HG03565 (cell line): ENCODE results near the gene REX1BD.

Experiments
- ATAC-seq: cut with Tn5 transposase; IDR thresholded peaks from one replicate; pipeline ENCODE4 v1.9.1; 2021; ENCODE audit warnings: mild to moderate bottlenecking, moderate library complexity; ENCODE audit not compliant: unreplicated experiment

The REX1BD gene

GRCh38 chr19:18612772-18613588 is 24.4 kb downstream of the REX1BD start, which contains the start of gene TMEM59L:
TSS of gene TMEM59L (plus strand) at chr19:18612870. CDS start at chr19:18612959, 89 bp downstream.
- no peak for ATAC-seq

GRCh38 chr19:18613589-18614234 is 25.1 kb downstream of the REX1BD start:
- ATAC-seq, result no peak

- no peak for ATAC-seq
Measured at GRCh38 chr19:18616023-18616422, 27.4 kb downstream of the REX1BD start.

- no peak for ATAC-seq
Measured at GRCh38 chr19:18617562-18617961, 29.0 kb downstream of the REX1BD start.

DNA sequence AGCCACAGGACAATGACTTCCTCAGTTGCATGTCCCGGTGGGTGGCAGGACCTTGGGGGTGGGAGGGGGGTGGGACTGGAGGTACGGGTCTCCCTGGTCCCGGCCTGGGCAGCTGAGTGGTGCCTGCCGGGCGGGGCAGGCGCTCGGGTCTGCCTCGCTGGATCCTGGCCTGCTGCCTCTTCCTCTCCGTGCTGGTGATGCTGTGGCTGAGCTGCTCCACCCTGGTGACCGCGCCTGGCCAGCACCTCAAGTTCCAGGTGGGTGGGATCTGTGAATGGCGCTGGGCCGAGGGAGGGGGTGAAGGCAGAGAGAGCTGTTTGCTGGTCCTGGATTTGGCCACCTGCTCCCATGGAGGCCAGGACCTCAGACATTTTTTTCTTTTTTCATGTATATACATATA is 29.6 kb downstream of the REX1BD start:
- no peak for ATAC-seq

DNA sequence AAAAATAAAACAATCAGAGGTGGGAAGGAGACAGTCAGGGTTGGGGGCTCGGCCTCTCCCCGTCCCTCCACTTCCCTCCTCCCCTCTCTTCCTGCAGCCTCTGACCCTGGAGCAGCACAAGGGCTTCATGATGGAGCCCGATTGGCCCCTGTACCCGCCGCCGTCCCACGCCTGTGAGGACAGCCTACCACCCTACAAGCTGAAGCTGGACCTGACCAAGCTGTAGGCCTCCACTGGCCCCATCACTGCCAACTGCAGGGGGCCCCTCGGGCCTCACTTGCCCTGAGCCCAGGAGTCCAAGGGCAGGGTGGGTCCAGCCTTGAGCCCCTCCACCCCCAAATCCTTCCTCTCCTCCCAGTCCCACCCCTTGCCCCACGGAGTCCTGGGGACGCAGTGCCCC is 31.7 kb downstream of the REX1BD start:
- ATAC-seq, result no peak

DNA sequence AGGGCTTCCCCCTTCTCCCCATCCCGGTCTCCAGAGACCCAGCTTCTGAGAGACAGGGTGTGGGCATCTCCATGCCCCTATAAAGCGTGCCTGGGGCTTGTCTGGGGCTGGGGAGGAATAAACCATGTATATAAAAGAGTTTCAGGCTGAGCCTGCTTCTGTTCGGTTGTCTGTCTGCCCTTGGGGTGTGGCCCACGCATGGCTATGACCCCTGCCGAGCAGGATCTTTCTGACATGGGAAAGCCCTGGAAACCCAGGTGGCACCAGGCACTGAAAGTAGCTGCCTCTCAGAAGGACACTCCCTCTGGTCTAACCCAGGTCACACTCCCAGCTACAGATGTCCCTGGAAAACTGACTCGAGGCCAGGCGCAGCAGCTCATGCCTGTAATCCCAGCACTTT is 32.3 kb downstream of the REX1BD start:
- no peak for ATAC-seq

DNA sequence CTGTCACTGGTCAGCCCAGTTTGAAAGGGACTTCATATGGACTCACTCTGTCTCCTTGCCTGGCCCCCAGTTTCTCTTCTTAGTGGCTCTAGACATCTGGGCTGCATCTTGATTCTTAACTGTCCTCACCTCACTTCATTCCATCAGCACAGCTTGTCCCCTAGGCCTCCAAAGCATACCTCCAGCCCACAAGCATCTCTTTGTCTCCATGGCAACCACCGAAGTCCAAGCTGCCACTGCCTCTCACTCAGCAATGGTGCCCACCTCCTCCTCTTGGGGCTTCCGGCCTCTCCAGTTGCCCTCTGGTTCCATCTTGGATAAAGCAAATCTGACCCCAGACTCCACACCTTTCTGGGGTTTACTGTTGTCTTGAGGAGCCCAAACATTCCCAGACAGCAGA is 38.3 kb downstream of the REX1BD start:
- no peak for ATAC-seq

GRCh38 chr19:18629166-18630088 is 40.8 kb downstream of the REX1BD start:
- no peak for ATAC-seq

- no peak for ATAC-seq
Measured at GRCh38 chr19:18633321-18633720, 44.7 kb downstream of the REX1BD start.

DNA sequence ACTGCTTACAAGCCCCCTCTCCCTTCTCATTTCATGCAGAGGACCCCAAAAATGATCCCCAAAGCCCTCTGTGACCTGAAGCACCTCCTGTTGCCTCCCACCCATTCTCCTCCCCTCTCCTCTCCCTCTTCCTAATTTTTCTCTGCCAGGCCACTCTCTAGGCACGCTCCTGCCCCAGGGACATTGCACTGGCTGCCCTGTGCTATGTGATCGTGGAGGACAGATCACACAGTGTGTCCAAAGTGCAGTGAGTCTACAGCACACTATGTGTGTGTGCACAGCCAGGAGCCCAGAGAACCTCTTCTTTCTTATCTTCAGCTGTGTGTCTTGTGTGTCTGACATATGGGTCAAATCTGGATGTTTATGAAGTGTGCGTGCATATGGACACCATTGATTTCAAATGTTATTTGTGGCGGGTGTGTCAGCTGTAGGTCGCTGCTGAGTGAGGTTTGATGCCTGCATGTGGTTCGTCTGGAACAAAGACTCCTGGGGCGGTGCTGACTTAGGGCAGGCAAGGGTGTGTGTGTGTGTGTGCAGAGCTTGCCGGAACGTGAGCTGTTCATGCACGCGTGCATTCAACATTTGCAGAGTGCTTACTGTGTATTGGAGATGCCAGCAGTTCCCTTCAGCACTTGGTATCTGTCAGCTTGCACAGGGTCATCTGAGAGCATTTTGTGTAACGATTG is 46.2 kb downstream of the REX1BD start:
- no peak for ATAC-seq

GRCh38 chr19:18635831-18636182 is 47.2 kb downstream of the REX1BD start:
- ATAC-seq, result no peak

GRCh38 chr19:18636183-18636968 is 47.8 kb downstream of the REX1BD start:
- ATAC-seq, result peak; percentile 74

GRCh38 chr19:18636969-18637629 is 48.5 kb downstream of the REX1BD start, which contains the start of gene KLHL26:
TSS of gene KLHL26 (plus strand) at chr19:18637028. CDS start at chr19:18637055, 27 bp downstream.
- ATAC-seq, result no peak

GRCh38 chr19:18637673-18638630 is 49.4 kb downstream of the REX1BD start:
- ATAC-seq, result no peak

GRCh38 chr19:18639706-18640243 is 51.2 kb downstream of the REX1BD start:
- ATAC-seq, result no peak
